Hematopoietic multipotent progenitor cell treated with erythropoietin and hydrocortisone succinate and interleukin-3 and kit ligand, for 17 days (in vitro differentiated cells): ENCODE measurements around the gene LSM2.

Experiments used
- DNase-seq: peaks from one replicate; pipeline ENCODE4 v3.0.0-alpha.2; 2015; ENCODE audit warnings: low spot score

The LSM2 gene

GRCh38 chr6:31750411-31751022 is 56.2 kb downstream of the LSM2 start:
- no peak for DNase-seq

- no peak for DNase-seq
Observed at GRCh38 chr6:31749301-31750036, 57.3 kb downstream of the LSM2 start.
